Hippocampal formation (tissue), 2 donors: Measurements from ENCODE around the gene ATF5.
A peak's percentile ranks its signal among the peaks of the same experiment; 100 is the strongest.
"Not testable (repeated sequence)": the region's sequence is repeated elsewhere in the genome, so short reads cannot be mapped to it uniquely, and the experiment has no call there.

Source experiments
- DNase-seq, 2 donors: peaks; one replicate each; lab custom pipeline; 2025; lab: John Stamatoyannopoulos, UW

Gene ATF5

GRCh38 chr19:49923055-49924003 lies 5.7 kb upstream of the ATF5 start:
- DNase-seq, result peak in 1 of 2 donors; percentile 27

- DNase-seq, result no peak
Observed at GRCh38 chr19:49924004-49924880, 4.8 kb upstream of the ATF5 start.

DNA sequence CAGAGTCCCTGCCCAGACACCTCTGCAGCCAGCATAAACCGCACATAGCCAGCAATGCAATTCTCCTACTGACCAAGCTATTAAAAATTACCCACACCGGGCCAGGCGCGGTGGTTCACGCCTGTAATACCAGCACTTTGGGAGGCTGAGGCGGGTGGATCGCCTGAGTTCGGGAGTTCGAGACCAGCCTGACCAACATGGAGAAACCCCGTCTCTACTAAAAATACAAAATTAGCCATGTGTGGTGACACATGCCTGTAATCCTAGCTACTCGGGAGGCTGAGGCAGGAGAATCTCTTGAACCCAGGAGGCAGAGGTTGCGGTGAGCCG lies 4.2 kb upstream of the ATF5 start:
- not testable (repeated sequence) for DNase-seq

DNA sequence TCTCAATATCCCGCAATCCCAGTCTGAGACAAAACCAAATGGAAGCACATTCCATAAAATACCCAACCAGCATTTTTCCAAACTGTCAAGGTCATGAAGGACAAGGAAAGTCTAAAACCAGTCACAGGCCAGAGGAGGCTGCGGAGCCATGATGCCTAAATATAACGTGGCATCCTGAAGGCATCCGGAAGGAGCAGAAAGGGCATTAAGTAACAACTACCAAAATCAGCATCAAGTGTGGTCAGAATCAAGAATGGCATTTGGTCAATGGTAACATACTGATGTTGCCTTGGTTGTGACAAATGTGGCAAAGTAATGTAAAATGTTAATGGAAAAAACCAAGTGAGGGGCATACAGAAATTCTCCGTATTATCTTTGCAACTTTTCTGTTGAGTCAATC lies 3.5 kb upstream of the ATF5 start:
- no peak for DNase-seq

- DNase-seq, result no peak
Observed at GRCh38 chr19:49926515-49926914, 2.5 kb upstream of the ATF5 start.

DNA sequence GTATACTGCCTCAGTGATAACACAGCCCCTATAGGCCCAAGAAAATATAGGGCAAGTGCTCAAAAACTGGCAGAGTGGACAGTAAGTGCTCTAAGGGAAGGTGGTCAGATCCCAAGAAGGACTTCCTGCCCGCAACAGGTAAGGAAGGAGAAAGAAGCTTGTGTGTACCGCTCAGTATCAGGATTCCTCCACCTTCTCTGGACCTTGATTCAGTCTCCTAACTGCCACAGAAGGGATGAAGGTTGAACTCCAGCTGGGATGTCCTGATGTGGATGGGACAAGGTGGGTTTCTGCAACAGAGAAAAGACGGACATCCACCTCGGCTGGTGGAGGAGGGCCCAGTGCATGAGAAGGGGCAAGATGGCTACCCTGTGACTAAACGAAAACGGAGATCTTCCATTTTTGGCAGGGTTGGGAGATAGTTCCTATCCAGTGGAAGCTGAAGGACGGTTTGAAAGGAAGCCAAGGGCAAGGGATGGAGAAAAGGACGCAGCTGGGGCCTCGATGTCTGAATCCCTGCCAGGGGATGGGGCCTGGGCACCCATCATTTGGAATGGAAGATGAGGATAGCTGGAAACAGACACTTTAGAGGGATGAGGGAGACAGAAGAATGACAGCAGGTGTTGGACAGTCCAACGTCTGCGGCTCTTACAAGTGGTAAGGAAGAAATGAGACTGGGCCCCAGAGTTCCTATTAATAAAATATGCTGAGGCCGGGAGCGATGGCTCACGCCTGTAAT lies 1.3 kb upstream of the ATF5 start:
- no peak for DNase-seq

DNA sequence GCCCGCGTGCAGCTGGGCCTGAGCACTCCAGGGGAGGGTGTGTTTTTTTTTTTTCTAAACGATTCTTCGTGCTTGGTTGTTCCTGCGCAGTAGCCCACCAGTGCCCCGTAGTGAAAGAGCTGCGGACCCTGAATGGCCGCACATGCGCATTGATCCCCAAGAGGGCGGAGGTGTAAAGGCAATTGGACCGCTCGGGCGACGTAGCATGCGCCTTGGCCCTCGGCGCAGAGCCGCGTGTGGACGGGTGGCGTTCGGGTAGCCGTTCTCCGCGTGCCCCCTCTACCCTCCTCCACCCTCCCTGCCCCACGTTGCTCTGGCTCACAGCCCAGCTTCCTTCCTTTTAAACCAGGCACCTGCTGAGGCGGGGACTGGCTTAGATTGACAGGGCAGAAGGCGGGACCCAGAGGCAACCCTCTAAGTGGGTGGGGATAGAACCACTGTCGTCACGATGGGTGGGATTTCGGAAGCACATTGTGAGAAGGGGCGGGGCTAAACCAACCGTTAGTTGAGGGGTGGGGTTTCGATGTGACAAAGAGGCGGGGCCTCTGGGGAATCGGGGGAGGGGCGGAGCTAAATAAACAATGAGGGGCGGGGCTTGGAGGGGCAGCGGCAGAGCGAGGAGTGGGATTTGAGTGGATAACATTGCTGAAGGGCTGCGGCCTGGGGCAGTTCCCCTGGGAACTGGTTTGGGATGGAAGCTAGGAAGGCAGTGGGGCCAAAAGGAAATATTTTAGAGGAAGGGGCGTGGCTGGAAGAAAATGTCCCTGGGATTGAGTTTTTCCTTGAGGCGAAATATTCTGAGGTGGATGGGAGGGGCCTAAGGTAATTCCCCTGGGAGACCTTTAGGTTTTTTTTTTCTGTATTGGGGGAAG lies 842 bp downstream of the ATF5 start:
- peak; percentile 90 to 97 for DNase-seq

DNA sequence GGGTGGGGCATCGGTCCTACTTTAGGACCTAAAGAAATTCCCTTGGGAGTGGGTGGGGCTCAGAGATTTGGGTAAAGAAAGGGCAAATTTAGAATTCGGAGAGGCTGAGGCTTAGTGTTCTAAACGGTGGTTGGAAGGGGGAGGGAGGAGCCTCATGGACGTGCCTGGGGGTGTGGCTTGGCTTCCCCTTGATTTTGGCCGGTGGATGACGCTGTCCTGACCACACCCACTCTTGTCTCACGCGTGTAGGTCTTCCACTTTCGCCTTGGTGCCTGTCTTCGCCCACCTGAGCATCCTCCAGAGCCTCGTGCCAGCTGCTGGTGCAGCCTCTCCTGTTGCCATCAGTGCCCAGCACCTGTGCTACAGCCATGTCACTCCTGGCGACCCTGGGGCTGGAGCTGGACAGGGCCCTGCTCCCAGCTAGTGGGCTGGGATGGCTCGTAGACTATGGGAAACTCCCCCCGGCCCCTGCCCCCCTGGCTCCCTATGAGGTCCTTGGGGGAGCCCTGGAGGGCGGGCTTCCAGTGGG lies 1.5 kb downstream of the ATF5 start:
- DNase-seq, result no peak

GRCh38 chr19:49931293-49932040 lies 2.5 kb downstream of the ATF5 start:
- DNase-seq, result no peak

DNA sequence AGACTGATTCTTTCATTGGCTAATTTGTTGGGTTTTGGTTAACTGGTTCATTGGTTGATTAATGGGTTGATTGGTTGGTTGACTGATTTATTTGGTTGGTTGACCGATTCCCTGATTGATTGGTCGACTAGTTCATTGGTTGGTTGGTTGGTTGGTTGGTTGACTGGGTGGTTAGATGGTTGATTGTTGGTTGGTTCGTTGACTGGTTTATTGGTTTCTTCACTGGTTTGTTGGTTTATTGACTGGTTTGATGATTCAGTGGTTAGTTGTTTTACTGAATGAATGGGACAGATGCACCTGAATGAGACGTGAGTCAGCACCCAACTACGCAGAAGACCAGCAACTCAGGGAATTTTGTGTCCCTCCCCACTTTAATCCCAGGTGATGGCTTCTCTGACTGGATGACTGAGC lies 3.0 kb downstream of the ATF5 start:
- no peak for DNase-seq

DNA sequence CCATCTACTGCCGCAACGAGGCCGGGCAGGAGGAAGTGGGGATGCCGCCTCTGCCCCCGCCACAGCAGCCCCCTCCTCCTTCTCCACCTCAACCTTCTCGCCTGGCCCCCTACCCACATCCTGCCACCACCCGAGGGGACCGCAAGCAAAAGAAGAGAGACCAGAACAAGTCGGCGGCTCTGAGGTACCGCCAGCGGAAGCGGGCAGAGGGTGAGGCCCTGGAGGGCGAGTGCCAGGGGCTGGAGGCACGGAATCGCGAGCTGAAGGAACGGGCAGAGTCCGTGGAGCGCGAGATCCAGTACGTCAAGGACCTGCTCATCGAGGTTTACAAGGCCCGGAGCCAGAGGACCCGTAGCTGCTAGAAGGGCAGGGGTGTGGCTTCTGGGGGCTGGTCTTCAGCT lies 3.7 kb downstream of the ATF5 start:
- DNase-seq, result no peak

DNA sequence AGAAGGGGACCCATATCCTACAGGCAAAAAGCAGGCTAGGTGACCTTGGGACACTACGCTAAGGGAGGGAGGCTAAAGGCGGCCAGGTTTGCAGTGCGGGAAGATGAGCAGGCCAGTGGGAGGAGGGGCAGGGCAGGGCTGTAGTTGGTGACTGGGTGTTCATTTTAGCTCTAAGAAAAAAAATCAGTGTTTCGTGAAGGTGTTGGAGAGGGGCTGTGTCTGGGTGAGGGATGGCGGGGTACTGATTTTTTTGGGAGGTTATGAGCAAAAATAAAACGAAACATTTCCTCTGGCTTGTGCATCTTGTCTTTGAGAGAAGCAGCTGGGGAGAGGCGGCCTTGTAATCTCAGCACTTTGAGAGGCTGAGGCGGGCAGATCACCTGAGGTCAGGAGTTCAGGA lies 4.6 kb downstream of the ATF5 start:
- no peak for DNase-seq

GRCh38 chr19:49936549-49936948 lies 7.5 kb downstream of the ATF5 start:
- no peak for DNase-seq

DNA sequence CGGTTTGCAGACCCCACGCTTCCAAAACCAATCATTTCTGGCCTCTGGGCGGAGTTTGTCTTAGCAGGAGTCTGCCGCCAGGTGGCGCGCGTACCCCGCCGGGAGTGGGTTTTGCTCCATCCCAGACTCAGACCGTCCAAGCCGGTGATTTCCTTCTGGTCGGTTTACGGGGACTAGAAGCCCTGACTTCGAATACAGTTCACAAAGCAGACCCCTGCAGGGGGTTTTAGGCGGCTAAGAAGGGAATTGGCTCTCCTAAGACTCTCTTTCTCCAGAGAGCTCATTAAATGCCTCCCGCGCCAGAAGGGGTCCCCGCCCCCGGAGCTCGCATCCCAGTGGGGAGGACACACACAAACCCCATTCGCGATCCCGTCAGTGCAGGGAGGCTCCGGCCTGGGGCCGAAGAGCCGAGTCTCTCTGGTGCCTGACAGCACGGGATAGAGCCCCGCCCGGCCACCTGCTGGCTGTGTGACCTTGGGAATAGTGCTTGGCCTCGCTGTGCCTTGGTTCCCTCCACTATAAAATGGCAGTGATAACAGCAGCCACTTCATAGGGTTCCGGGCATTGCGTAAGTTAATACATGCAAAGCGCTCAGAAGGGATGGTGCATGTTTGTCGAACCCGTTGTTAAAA lies 8.9 kb downstream of the ATF5 start:
- peak; percentile 41 to 53 for DNase-seq

DNA sequence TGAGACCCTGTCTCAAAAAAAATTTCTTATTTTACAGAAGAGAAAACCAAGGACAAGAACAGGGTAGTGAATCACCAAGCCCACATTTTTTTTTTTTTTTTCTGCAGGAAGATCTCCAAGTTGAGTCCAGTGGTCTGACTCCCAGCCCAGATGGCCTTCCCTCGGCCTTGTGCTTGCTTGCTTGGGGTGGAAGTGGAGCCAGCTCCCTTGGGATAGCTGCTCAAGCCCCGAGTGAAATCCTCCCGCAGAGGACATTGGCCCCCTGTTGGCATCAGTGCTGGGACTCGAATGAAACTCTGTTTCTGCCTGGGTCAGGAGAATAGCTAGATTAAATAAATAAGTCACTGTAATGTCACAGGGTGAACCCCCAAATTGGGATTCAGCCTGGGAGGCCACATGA lies 9.7 kb downstream of the ATF5 start:
- DNase-seq, result no peak

DNA sequence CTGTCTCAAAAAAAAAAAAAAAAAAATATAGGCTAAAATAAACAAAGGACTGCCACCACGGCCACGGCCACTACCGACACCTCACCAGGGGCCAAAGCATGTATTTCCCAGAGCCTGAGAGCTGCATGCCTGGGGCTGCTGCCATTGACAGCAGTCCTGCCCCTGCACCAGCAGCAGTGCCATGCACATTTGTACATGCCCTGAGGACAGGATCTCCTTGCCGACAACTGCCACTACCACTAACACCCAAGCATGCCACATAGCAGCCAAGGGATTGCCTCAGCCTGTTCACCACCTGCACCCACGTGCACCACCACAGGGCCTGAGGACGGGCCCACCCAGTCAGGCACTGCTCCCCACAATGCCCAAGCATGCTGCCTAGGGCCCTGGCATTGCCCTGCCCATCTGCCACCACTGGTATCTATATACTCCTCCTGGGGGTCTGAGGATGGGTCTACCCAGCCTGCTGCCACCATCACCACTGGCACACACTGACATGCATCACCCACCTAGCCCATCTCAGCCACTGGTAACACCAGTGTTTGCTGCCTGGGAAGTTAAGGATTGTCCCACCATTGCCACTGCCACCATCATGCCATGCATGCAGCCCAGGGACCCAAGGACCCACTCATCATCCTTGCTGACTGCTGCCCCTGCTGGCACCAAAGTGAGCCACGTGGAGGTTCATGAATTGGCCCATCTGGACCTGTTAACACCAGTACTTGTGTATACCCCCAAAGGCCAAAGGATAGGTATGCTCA lies 10.9 kb downstream of the ATF5 start:
- DNase-seq, result no peak

DNA sequence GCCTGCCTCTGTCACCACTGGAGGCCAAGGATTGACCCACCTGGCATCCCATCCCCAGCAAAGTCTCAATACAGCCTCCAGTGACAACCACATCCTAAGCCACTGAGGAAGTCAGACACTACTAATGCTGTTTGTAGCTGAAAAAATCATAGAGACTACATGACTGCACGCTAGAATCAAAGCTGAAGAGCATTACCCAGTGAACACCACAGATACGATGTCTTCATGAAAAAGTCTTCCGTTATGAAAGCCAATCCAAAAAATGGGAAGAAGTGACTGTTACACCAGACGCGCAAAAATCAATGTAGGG lies 11.4 kb downstream of the ATF5 start:
- DNase-seq, result no peak

DNA sequence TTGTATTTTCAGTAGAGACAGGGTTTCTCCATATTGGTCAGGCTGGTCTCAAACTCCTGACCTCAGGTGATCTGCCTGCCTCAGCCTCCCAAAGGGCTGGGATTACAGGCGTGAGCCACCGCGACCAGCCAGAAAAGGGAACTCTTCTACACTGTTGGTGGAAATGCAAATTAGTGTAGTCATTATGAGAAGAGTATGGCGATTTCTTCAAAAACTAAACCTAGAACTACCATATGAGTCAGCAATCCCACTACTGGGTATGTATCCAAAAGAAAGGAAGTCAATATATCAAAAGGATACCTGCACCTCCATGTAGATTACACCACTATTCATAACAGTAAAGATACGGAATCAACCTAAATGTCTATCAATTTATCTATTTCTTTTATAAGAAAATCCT lies 15.6 kb downstream of the ATF5 start:
- not testable (repeated sequence) for DNase-seq

- no peak for DNase-seq
Observed at GRCh38 chr19:49946415-49946814, 17.4 kb downstream of the ATF5 start.
